Neural crest cell (in vitro differentiated cells): Measurements from ENCODE around the gene RASEF. TPM values are rescaled to one million over a fixed set of nuclear protein-coding genes. Genes with fewer than 3 reads are reported as not detected.

ENCODE experiments used
- DNase-seq: peaks from one replicate; pipeline ENCODE4 v3.0.0; 2021; ENCODE audit warnings: low read depth, mixed read lengths, low spot score
- H3K27ac Mint-ChIP-seq: one replicate; pipeline ENCODE4 v1.8.0; 2021; ENCODE audit warnings: mild to moderate bottlenecking, mixed read lengths; ENCODE audit not compliant: unreplicated experiment
- H3K27me3 Mint-ChIP-seq: 2 replicates; pipeline ENCODE4 v1.8.0; 2021; ENCODE audit warnings: low read depth, mild to moderate bottlenecking, mixed read lengths
- H3K36me3 Mint-ChIP-seq: 2 replicates; pipeline ENCODE4 v1.8.0; 2021; ENCODE audit warnings: low read depth, mild to moderate bottlenecking, mixed read lengths
- H3K4me1 Mint-ChIP-seq: 2 replicates; pipeline ENCODE4 v1.8.0; 2021; ENCODE audit warnings: mixed read lengths
- H3K4me3 Mint-ChIP-seq: one replicate; pipeline ENCODE4 v1.8.0; 2021; ENCODE audit warnings: mild to moderate bottlenecking, mixed read lengths
- H3K9me3 Mint-ChIP-seq: 2 replicates; pipeline ENCODE4 v1.8.0; 2021; ENCODE audit warnings: mixed read lengths
- total RNA-seq: library from RNA; stranded (reverse); gene quantifications from 2 replicates; pipeline ENCODE4 v1.2.1, GENCODE V29; 2021
- TF ChIP-seq, protein P1 (sequence below): fragments of 200-600 bp; sonication (generic); conservative IDR thresholded peaks from 2 replicates; pipeline ENCODE4 v1.5.0; 2021; ENCODE audit warnings: antibody characterized with exemption, mild to moderate bottlenecking

The RASEF gene
- total RNA-seq, 1 donor from 2014 or later: 0.16 TPM

DNA sequence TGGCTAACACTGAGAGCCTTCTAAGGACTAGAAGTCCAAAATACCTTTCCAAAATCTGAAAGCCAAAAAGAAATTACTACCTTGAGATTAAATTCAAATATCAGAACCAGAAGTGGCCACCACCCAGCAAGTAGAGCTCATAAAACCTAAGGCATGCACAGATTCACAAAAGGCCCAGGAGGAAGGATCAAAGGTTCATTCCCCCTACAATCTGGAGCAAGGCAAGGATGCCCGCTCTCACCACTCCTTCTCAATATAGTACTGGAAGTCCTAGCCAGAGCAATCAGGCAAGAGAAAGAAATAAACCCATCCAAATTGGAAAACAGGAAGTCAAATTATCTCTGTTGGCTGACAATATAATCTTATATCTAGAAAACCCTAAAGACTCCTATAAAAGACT is 6.0 kb downstream of the RASEF start:
- peaks cover 3% of the 10 kb centered on the region for H3K4me1 Mint-ChIP-seq
- TF ChIP-seq, protein P1, sequence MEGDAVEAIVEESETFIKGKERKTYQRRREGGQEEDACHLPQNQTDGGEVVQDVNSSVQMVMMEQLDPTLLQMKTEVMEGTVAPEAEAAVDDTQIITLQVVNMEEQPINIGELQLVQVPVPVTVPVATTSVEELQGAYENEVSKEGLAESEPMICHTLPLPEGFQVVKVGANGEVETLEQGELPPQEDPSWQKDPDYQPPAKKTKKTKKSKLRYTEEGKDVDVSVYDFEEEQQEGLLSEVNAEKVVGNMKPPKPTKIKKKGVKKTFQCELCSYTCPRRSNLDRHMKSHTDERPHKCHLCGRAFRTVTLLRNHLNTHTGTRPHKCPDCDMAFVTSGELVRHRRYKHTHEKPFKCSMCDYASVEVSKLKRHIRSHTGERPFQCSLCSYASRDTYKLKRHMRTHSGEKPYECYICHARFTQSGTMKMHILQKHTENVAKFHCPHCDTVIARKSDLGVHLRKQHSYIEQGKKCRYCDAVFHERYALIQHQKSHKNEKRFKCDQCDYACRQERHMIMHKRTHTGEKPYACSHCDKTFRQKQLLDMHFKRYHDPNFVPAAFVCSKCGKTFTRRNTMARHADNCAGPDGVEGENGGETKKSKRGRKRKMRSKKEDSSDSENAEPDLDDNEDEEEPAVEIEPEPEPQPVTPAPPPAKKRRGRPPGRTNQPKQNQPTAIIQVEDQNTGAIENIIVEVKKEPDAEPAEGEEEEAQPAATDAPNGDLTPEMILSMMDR: no peak
- H3K36me3 Mint-ChIP-seq: peaks cover 3% of the 10 kb centered on the region
- H3K27ac Mint-ChIP-seq: no peak overlapping the region
- H3K9me3 Mint-ChIP-seq: peaks cover 3% of the 10 kb centered on the region
- DNase-seq: no peak
- H3K4me3 Mint-ChIP-seq: no peak overlapping the region
- peaks cover 45% of the 10 kb centered on the region for H3K27me3 Mint-ChIP-seq

DNA sequence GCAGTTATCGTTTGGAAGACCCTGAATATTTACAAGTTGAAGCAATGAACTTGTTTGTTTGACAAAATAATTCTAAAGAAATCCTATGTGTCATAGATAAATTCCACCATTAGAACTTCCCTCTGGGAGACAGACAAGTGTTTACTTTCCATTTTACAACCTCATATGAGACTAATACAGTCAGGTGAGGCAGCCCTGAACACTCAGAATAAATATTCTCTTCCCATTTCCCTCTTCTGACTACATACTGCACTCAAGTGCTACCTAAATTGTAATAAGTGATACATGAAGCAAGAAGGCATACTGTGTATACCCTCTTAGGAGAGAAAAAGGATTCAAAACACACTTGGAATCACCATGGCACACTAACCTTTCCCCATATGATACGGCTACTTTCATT is 6.8 kb downstream of the RASEF start:
- no peak for DNase-seq
- Mint-ChIP-seq H3K36me3 (peaks cover 3% of the 10 kb centered on the region), H3K4me1 (no peaks in the 10 kb centered on the region), H3K27ac (no peak overlapping the region), H3K4me3 (no peak overlapping the region), H3K27me3 (peaks cover 37% of the 10 kb centered on the region), H3K9me3 (peaks cover 3% of the 10 kb centered on the region)
- TF ChIP-seq, protein P1: no peak

DNA sequence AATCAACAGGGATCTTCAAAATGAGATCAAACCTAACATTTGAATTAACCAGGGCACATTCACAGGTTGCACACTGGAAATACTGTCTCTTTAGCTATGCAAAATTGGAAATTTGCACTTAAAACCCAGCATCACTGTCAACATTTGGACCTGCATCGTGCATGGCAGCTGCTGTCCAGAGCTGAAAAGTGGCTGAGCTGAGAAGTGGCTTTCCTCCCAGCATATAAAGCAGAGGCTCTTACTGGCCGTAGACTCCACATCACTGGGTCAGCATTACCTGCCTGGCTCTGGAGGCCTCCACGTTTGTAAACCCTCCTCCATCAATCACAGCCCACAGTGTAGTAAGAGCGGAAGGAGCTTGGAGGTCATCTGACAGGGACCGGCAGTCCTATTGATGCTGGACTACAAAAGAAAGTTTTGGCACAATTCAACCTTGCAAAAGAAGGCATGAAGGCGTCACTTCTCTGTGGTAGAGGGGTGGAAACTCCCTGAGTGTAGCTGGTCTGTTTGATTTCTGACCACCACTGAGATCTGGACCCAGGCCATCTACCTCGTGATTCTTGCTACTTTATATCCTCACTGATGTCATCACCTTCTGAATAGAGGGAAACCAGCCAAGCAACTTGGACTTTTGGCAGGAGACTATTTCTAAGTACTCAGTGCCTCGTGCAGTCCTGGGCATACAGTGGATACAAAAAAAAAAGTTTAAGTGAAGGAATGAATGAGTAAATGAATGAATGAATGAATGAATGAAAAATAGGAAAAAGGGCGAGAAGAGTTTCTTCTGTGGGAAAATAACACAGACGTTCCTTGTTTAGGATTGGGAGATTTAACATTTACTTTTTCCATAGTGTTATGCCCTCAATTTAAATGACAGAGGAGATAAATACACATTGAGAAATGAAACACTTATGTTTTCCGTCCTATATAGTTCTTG is 14.8 kb downstream of the RASEF start:
- TF ChIP-seq, protein P1: no peak
- H3K27ac Mint-ChIP-seq: no peak overlapping the region
- H3K36me3 Mint-ChIP-seq: peaks cover 2% of the 10 kb centered on the region
- DNase-seq: no peak
- H3K9me3 Mint-ChIP-seq: peaks cover 2% of the 10 kb centered on the region
- H3K4me1 Mint-ChIP-seq: no peaks in the 10 kb centered on the region
- peaks cover 29% of the 10 kb centered on the region for H3K27me3 Mint-ChIP-seq
- no peak overlapping the region for H3K4me3 Mint-ChIP-seq

DNA sequence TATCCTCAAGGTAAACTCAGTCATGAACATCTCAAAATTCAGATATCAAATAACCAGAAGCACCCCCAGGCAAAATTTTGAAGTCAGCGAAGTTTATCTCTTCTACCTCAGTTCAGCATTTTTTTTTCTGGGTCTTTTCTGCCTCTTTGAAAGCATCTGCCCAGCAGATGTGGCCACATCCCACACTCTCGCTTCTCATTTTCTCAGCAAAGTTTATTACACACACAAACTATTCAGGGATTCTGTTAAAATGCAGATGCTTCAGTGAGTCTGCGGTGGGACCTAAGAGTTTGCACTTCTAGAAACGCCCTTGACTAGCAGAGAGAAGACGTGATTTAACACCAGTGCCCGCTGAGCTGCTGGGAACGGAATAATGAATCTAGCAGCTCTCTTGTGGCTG is 19.3 kb downstream of the RASEF start:
- DNase-seq: no peak
- Mint-ChIP-seq H3K36me3 (peaks cover 2% of the 10 kb centered on the region), H3K4me3 (no peak overlapping the region), H3K27me3 (peaks cover 32% of the 10 kb centered on the region), H3K9me3 (peaks cover 2% of the 10 kb centered on the region), H3K4me1 (peaks cover 7% of the 10 kb centered on the region), H3K27ac (no peak overlapping the region)
- TF ChIP-seq, protein P1: no peak

DNA sequence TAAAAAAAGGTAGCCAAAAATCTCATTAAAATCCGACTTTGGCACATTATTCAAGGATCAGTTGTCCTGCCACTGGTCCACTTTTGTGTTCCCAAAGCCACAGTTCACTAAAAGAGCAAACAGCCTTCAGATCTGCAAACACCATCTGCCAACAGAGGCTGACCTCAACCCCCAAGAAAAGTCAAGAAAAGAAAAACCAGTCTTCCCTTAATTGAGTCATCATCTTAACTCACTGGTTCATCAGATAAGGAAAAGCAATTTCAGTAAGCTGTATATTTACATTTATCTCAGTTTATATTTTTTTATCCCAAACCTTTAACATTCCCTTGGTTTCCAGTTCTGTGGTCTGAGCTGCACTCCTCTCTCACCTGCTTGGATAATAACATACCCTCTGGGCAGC is 21.2 kb downstream of the RASEF start:
- Mint-ChIP-seq H3K4me3 (no peak overlapping the region), H3K9me3 (no peaks in the 10 kb centered on the region), H3K36me3 (no peaks in the 10 kb centered on the region), H3K4me1 (peaks cover 7% of the 10 kb centered on the region), H3K27me3 (peaks cover 24% of the 10 kb centered on the region), H3K27ac (no peak overlapping the region)
- no peak for DNase-seq
- TF ChIP-seq, protein P1: no peak
